Fibroblast of pulmonary artery (primary cell): ENCODE data around the gene TEAD1.

Source experiments
- DNase-seq: peaks from one replicate; pipeline ENCODE4 v3.0.0-alpha.2; 2010; ENCODE audit warnings: low read depth
- H3K4me3 ChIP-seq: replicated peaks from 2 replicates; pipeline ENCODE4 v1.5.1; 2011; ENCODE audit warnings: low read depth, mild to moderate bottlenecking, control low read depth, low read length, moderate library complexity
- CTCF ChIP-seq: IDR thresholded peaks from 2 replicates; pipeline ENCODE4 v1.5.1; 2011; ENCODE audit warnings: mild to moderate bottlenecking, control low read depth, low read length, inconsistent platforms; ENCODE audit errors: missing control alignments

TEAD1 gene

GRCh38 chr11:12642040-12642439 lies 32.2 kb upstream of the TEAD1 start:
- no peak overlapping the region for H3K4me3 ChIP-seq
- DNase-seq, result peak; percentile 50
- TF ChIP-seq CTCF, result peak; percentile 12

GRCh38 chr11:12642806-12643428 lies 31.3 kb upstream of the TEAD1 start:
- H3K4me3 ChIP-seq, result no peak overlapping the region
- peak; percentile 22 for DNase-seq
- no peak for TF ChIP-seq CTCF

- no peak for DNase-seq
- TF ChIP-seq CTCF, result no peak
- H3K4me3 ChIP-seq, result no peak overlapping the region
Measured at GRCh38 chr11:12646478-12646877, 27.7 kb upstream of the TEAD1 start.

GRCh38 chr11:12653729-12654128 lies 20.5 kb upstream of the TEAD1 start:
- no peak overlapping the region for H3K4me3 ChIP-seq
- no peak for DNase-seq
- TF ChIP-seq CTCF, result no peak

GRCh38 chr11:12655842-12656241 lies 18.4 kb upstream of the TEAD1 start:
- H3K4me3 ChIP-seq, result no peak overlapping the region
- DNase-seq, result no peak

DNA sequence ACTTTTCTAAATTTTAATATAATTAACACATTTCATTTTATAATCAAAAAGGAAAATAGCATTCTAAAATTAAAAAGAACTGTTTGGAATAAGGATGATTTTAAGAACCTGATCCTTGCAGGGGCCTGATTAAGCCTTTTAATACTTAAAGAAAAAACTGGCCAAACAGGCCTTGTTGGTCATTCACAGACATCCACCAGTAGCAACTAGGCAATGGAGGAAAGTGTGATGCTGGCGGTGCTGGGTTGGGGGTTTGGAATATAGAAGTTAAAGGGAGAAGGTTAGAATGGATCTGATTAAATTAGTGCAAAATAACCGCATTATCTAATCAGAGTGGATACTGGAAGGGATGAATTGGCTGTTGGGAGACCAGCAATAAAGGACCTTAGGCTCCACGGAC lies 16.9 kb upstream of the TEAD1 start:
- DNase-seq, result no peak
- H3K4me3 ChIP-seq, result no peak overlapping the region
- TF ChIP-seq CTCF, result no peak

More at GRCh38 chr11:12655842-12656241, 18.4 kb upstream of the TEAD1 start:
- no peak for TF ChIP-seq CTCF

GRCh38 chr11:12657981-12658380 lies 16.2 kb upstream of the TEAD1 start:
- no peak for DNase-seq
- TF ChIP-seq CTCF, result no peak
- no peak overlapping the region for H3K4me3 ChIP-seq
